ENCODE results near the gene NF2.
"Not testable (repeated sequence)": the region's sequence is repeated elsewhere in the genome, so short reads cannot be mapped to it uniquely, and the experiment has no call there.

GRCh38 chr22:29586193-29586705 lies 17.2 kb upstream of the NF2 start:
- TF ChIP-seq, protein P1, sequence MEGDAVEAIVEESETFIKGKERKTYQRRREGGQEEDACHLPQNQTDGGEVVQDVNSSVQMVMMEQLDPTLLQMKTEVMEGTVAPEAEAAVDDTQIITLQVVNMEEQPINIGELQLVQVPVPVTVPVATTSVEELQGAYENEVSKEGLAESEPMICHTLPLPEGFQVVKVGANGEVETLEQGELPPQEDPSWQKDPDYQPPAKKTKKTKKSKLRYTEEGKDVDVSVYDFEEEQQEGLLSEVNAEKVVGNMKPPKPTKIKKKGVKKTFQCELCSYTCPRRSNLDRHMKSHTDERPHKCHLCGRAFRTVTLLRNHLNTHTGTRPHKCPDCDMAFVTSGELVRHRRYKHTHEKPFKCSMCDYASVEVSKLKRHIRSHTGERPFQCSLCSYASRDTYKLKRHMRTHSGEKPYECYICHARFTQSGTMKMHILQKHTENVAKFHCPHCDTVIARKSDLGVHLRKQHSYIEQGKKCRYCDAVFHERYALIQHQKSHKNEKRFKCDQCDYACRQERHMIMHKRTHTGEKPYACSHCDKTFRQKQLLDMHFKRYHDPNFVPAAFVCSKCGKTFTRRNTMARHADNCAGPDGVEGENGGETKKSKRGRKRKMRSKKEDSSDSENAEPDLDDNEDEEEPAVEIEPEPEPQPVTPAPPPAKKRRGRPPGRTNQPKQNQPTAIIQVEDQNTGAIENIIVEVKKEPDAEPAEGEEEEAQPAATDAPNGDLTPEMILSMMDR (IDR thresholded peaks at IDR 0.05; ENCODE audit: insufficient read depth, low read length, poor library complexity, severe bottlenecking): not testable (repeated sequence)
- TF ChIP-seq EZH2phosphoT487 (conservative IDR thresholded peaks at IDR 0.05; ENCODE audit: low read length): not testable (repeated sequence)
